ENCODE measurements around the gene FCGR3A.
"Not testable (repeated sequence)": the region's sequence is repeated elsewhere in the genome, so short reads cannot be mapped to it uniquely, and the experiment has no call there.

FCGR3A gene

GRCh38 chr1:161549652-161550051 is at the start of gene FCGR3A:
TSS of gene FCGR3A (minus strand) at chr1:161549818. CDS start at chr1:161549736, 82 bp downstream.
- ATAC-seq (no peak), DNase-seq (no peak)

- DNase-seq = not testable (repeated sequence)
Measured at GRCh38 chr1:161597077-161597476, 47.5 kb upstream of the FCGR3A start.

GRCh38 chr1:161595583-161595982 is 46.0 kb upstream of the FCGR3A start:
- ATAC-seq, DNase-seq: not testable (repeated sequence)

More at GRCh38 chr1:161597077-161597476, 47.5 kb upstream of the FCGR3A start:
- not testable (repeated sequence) for ATAC-seq

- ATAC-seq, DNase-seq: not testable (repeated sequence)
Measured at GRCh38 chr1:161595173-161595572, 45.6 kb upstream of the FCGR3A start.

GRCh38 chr1:161594269-161594984 is 44.8 kb upstream of the FCGR3A start:
- DNase-seq, ATAC-seq: not testable (repeated sequence)

GRCh38 chr1:161593092-161593755 is 43.6 kb upstream of the FCGR3A start:
- ATAC-seq = not testable (repeated sequence)

GRCh38 chr1:161592586-161592985 is 43.0 kb upstream of the FCGR3A start:
- peak; percentile 65 for ATAC-seq
- DNase-seq = not testable (repeated sequence)

More at GRCh38 chr1:161593092-161593755, 43.6 kb upstream of the FCGR3A start:
- DNase-seq = not testable (repeated sequence)

GRCh38 chr1:161589920-161590319 is 40.3 kb upstream of the FCGR3A start:
- ATAC-seq = peak; percentile 76
- DNase-seq = not testable (repeated sequence)

- ATAC-seq, DNase-seq: not testable (repeated sequence)
Measured at GRCh38 chr1:161589365-161589764, 39.7 kb upstream of the FCGR3A start.

GRCh38 chr1:161588596-161588995 is 39.0 kb upstream of the FCGR3A start:
- not testable (repeated sequence) for ATAC-seq, DNase-seq

- not testable (repeated sequence) for ATAC-seq, DNase-seq
Measured at GRCh38 chr1:161582882-161583281, 33.3 kb upstream of the FCGR3A start.

GRCh38 chr1:161580879-161581537 is 31.4 kb upstream of the FCGR3A start:
- not testable (repeated sequence) for ATAC-seq, DNase-seq

- not testable (repeated sequence) for ATAC-seq, DNase-seq
Measured at GRCh38 chr1:161579856-161580507, 30.4 kb upstream of the FCGR3A start.

- ATAC-seq, DNase-seq: not testable (repeated sequence)
Measured at GRCh38 chr1:161576676-161577075, 27.1 kb upstream of the FCGR3A start.

GRCh38 chr1:161571703-161572102 is 22.1 kb upstream of the FCGR3A start:
- DNase-seq, ATAC-seq: not testable (repeated sequence)

GRCh38 chr1:161566602-161566960 is 17.0 kb upstream of the FCGR3A start:
- DNase-seq, ATAC-seq: not testable (repeated sequence)

- ATAC-seq, DNase-seq: not testable (repeated sequence)
Measured at GRCh38 chr1:161563522-161563921, 13.9 kb upstream of the FCGR3A start.

- not testable (repeated sequence) for DNase-seq, ATAC-seq
Measured at GRCh38 chr1:161562441-161562840, 12.8 kb upstream of the FCGR3A start.

- ATAC-seq = peak; percentile 9
- not testable (repeated sequence) for DNase-seq
Measured at GRCh38 chr1:161560960-161561715, 11.5 kb upstream of the FCGR3A start.

- ATAC-seq, DNase-seq: not testable (repeated sequence)
Measured at GRCh38 chr1:161557506-161558450, 8.2 kb upstream of the FCGR3A start.

Measured in stimulated activated naive CD8-positive, alpha-beta T cell treated with anti-CD3 and anti-CD28 coated beads, Interleukin-15, Interleukin-2, amounts not matched to agents 100 U/mL and 50 U/mL, for 24 hours (primary cell).